Calu3 (cell line): ENCODE results near the gene INHBE. TPM values are rescaled to one million over a fixed set of nuclear protein-coding genes. Genes with fewer than 3 reads are reported as not detected.
A peak's percentile ranks its signal among the peaks of the same experiment; 100 is the strongest.

Experiments
- BruUV-seq: library from RNA; stranded (reverse); fragments of 400-500 nt; replicated peaks from 2 replicates; lab custom pipeline; 2021; lab: Mats Ljungman, UMichigan
- CTCF ChIA-PET: fragments of 300-600 bp; sonication (Branson Sonifier 250); formaldehyde crosslinking; loops from one replicate; lab custom pipeline; 2022; ENCODE audit warnings: antibody characterized with exemption; lab: Charles Lee
- DNase-seq: peaks from one replicate; pipeline ENCODE4 v3.0.0; 2022
- H3K27ac Mint-ChIP-seq: one replicate; pipeline ENCODE4 v1.8.0; 2022; ENCODE audit warnings: mixed read lengths; ENCODE audit not compliant: unreplicated experiment
- H3K27me3 Mint-ChIP-seq: one replicate; pipeline ENCODE4 v1.8.0; 2022; ENCODE audit warnings: mixed read lengths; ENCODE audit not compliant: unreplicated experiment
- H3K36me3 Mint-ChIP-seq: one replicate; pipeline ENCODE4 v1.8.0; 2022; ENCODE audit warnings: mild to moderate bottlenecking, moderate library complexity, mixed read lengths; ENCODE audit not compliant: insufficient read depth, unreplicated experiment
- H3K4me1 Mint-ChIP-seq: one replicate; pipeline ENCODE4 v1.8.0; 2022; ENCODE audit warnings: mild to moderate bottlenecking, low read depth, mixed read lengths; ENCODE audit not compliant: unreplicated experiment
- H3K4me3 Mint-ChIP-seq: one replicate; pipeline ENCODE4 v1.8.0; 2022; ENCODE audit warnings: mild to moderate bottlenecking, low read depth, moderate library complexity, mixed read lengths; ENCODE audit not compliant: unreplicated experiment
- H3K9me3 Mint-ChIP-seq: one replicate; pipeline ENCODE4 v1.8.0; 2022; ENCODE audit warnings: low read depth, mixed read lengths; ENCODE audit not compliant: unreplicated experiment
- CTCF ChIP-seq: fragments of 200-600 bp; IDR thresholded peaks from one replicate; pipeline ENCODE4 v1.8.0; 2022; ENCODE audit warnings: antibody characterized with exemption; ENCODE audit not compliant: unreplicated experiment
- intact Hi-C: fragments of 100-400 bp; cut with micrococcal nuclease; formaldehyde crosslinking; loops from one replicate; pipeline ENCODE4 v1.10.0; 2022; ENCODE audit not compliant: unreplicated experiment
- total RNA-seq: library from RNA; stranded (reverse); gene quantifications from 2 replicates; pipeline ENCODE4 v1.2.3, GENCODE V29; 2022

INHBE gene
- total RNA-seq, 1 experiment from 2014 or later = 0.38 TPM

GRCh38 chr12:57487055-57487596 lies 32.0 kb downstream of the INHBE start:
- peak overlapping the region; percentile 93 for H3K4me3 Mint-ChIP-seq
- H3K27ac Mint-ChIP-seq = no peak overlapping the region
- peaks cover 9% of the 10 kb centered on the region for H3K4me1 Mint-ChIP-seq
- no peak for TF ChIP-seq CTCF
- DNase-seq = no peak
- H3K9me3 Mint-ChIP-seq = no peaks in the 10 kb centered on the region
- H3K27me3 Mint-ChIP-seq = peaks cover 16% of the 10 kb centered on the region
- CTCF ChIA-PET = no interaction called here
- peaks cover 46% of the 10 kb centered on the region for H3K36me3 Mint-ChIP-seq
- intact Hi-C loops = no loop called here
- no TSS peak for BruUV-seq

- peaks cover 52% of the 10 kb centered on the region for H3K36me3 Mint-ChIP-seq
Observed at GRCh38 chr12:57487597-57488401, 32.7 kb downstream of the INHBE start, which contains the start of gene MARS1. Gene MARS1, plus strand, starts transcription at chr12:57488068. Its CDS starts 23 bp downstream, at chr12:57488091.

GRCh38 chr12:57488402-57489156 lies 33.5 kb downstream of the INHBE start:
- Mint-ChIP-seq H3K27me3 (peaks cover 5% of the 10 kb centered on the region), H3K9me3 (no peaks in the 10 kb centered on the region), H3K4me1 (peaks cover 9% of the 10 kb centered on the region), H3K27ac (peak overlapping the region; percentile 99), H3K4me3 (peak overlapping the region; percentile 93), H3K36me3 (peaks cover 55% of the 10 kb centered on the region)
- TF ChIP-seq CTCF = no peak
- intact Hi-C loops = no loop called here
- CTCF ChIA-PET = interaction anchor here (1.3 kb wide), 1 partner anchor 30 kb away, joined by 5 read pairs; no protein-coding TSS in a partner anchor
- DNase-seq = no peak
- BruUV-seq = TSS peak; percentile 40

More at GRCh38 chr12:57487597-57488401, 32.7 kb downstream of the INHBE start, which contains the start of gene MARS1:
- Mint-ChIP-seq H3K27ac (peak within 1 kb of the TSS; percentile 99), H3K4me3 (peak within 1 kb of the TSS; percentile 93), H3K27me3 (peaks cover 12% of the 10 kb centered on the region), H3K4me1 (peaks cover 9% of the 10 kb centered on the region), H3K9me3 (no peaks in the 10 kb centered on the region)
- BruUV-seq = no TSS peak
- peak; percentile 94 for DNase-seq
- TF ChIP-seq CTCF = no peak
- CTCF ChIA-PET = interaction anchor here (1.3 kb wide), 1 partner anchor 29 kb away, joined by 5 read pairs; no protein-coding TSS in a partner anchor
- intact Hi-C loops = no loop called here

GRCh38 chr12:57489157-57489641 lies 34.1 kb downstream of the INHBE start:
- no peak for DNase-seq
- CTCF ChIA-PET = no interaction called here
- no peak for TF ChIP-seq CTCF
- H3K27me3 Mint-ChIP-seq = no peaks in the 10 kb centered on the region
- H3K9me3 Mint-ChIP-seq = no peaks in the 10 kb centered on the region
- peaks cover 9% of the 10 kb centered on the region for H3K4me1 Mint-ChIP-seq
- H3K4me3 Mint-ChIP-seq = peak overlapping the region; percentile 93
- peak overlapping the region; percentile 99 for H3K27ac Mint-ChIP-seq
- peaks cover 55% of the 10 kb centered on the region for H3K36me3 Mint-ChIP-seq
- no TSS peak for BruUV-seq
- intact Hi-C loops = no loop called here
